Measurements from ENCODE around the gene ZNF557.

Gene ZNF557

DNA sequence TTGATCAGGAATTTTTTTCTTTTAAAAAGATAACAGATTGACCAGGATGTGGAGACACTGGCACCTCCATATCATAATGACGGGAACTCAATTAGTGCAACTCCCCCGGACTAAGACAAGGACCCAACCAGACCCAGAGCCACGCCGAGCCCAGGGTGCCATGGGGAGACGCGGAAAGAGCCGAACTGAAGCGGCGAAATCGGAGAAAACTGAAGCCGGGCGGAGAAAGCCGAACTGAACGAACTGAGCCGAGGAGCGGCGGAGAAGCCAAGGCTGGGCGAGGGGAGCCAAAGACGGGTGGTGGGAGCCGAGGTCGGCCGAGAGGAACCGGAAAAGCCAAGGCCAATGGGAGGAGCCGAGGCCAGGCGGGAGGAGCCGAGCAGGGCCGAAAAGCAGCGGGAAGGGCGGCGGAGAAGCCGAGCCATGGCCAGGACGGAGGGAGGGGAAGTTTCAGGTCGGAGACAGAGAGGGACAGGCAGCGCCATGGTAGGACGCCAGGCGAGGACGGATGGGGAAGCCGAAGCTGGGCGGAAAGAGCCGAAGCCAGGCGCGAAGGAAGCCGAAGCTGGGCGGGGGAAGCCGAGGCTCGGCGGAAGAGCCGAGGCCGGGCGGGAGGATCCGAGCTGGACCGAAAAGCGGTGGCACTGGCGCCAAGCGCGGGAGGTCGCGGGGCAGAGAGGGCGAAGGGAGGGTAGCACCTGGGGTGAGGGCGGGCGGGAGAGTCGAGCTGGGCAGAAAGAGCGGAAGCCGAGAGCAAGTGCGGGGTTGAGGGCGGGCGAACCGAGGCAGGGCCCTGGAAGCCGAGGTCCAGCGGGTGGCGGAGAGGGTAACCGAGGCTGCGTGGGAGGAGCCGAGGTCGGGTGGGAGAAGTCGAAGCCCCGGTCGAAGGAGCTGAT lies 29.4 kb downstream of the ZNF557 start:
- H3K4me3 ChIP-seq (ENCODE audit: low read depth, low read length), result peak overlapping the region; percentile 67
- TF ChIP-seq, protein P1, sequence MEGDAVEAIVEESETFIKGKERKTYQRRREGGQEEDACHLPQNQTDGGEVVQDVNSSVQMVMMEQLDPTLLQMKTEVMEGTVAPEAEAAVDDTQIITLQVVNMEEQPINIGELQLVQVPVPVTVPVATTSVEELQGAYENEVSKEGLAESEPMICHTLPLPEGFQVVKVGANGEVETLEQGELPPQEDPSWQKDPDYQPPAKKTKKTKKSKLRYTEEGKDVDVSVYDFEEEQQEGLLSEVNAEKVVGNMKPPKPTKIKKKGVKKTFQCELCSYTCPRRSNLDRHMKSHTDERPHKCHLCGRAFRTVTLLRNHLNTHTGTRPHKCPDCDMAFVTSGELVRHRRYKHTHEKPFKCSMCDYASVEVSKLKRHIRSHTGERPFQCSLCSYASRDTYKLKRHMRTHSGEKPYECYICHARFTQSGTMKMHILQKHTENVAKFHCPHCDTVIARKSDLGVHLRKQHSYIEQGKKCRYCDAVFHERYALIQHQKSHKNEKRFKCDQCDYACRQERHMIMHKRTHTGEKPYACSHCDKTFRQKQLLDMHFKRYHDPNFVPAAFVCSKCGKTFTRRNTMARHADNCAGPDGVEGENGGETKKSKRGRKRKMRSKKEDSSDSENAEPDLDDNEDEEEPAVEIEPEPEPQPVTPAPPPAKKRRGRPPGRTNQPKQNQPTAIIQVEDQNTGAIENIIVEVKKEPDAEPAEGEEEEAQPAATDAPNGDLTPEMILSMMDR (IDR thresholded peaks at IDR 0.05; ENCODE audit: low read depth, low read length, missing control alignments), result no peak
- DNase-seq (ENCODE audit: low read depth), result peak; percentile 70

DNA sequence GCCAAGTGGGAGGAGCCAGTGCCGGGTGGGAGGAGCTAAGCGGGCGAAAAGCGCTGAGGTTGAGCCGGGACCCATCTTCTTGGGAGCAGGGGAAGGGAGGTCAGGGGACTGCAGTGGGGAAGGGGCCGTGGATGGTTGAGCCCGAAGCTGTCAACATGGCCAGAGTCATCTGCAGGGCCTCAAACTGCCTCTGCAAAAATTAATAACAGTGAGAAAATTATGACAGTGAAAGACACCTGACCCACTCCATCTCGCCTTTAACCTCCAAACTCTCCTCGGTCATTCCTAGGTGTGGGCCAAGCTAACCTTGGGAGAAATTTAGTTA lies 30.1 kb downstream of the ZNF557 start:
- no peak for DNase-seq (ENCODE audit: low read depth)
- TF ChIP-seq, protein P1 (IDR thresholded peaks at IDR 0.05; ENCODE audit: low read depth, low read length, missing control alignments), result no peak
- peak overlapping the region; percentile 67 for H3K4me3 ChIP-seq (ENCODE audit: low read depth, low read length)

DNA sequence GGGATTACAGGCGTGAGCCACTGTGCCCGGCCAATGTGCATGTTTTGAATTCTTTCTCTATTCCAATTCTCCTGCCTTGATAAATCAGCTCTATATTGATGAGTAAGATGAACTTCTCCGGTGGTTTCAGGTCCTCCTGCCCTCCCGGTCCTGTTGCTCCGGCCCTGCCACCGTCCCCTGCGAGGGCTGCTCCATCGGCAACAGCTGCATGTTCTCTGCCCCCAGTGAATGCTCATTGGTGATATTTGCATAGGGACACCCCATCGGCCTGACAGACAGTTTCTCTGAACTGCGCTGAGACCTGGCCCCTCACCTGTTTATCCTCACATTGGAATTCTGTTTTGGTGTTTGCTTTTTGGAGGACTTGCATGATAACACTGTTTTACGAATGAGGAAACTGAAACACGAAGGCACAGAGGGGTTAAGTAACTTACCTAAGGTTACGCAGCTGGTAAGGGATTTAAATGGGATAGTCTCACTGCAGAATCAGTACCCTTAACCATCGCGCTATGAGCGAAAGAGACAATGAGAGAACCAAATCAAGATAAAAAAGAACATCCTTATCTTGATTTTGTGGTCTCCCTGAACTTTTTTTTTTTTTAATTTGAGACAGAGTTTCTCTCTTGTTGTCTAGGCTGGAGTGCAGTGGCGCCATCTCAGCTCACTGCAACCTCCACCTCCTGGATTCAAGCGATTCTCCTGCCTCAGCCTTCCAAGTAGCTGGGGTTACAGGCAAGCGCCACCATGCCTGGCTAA lies 32.2 kb downstream of the ZNF557 start:
- no peak for DNase-seq (ENCODE audit: low read depth)
- TF ChIP-seq, protein P1 (IDR thresholded peaks at IDR 0.05; ENCODE audit: low read depth, low read length, missing control alignments), result no peak

GRCh38 chr19:7104747-7105447 lies 35.4 kb downstream of the ZNF557 start:
- TF ChIP-seq, protein P1 (IDR thresholded peaks at IDR 0.05; ENCODE audit: low read depth, low read length, missing control alignments), result no peak
- no peak for DNase-seq (ENCODE audit: low read depth)
- H3K4me3 ChIP-seq (ENCODE audit: low read depth, low read length), result no peak overlapping the region

More for the DNA sequence above, 32.2 kb downstream of the ZNF557 start:
- H3K4me3 ChIP-seq (ENCODE audit: low read depth, low read length), result no peak overlapping the region

GRCh38 chr19:7106711-7107657 lies 37.5 kb downstream of the ZNF557 start:
- TF ChIP-seq, protein P1 (IDR thresholded peaks at IDR 0.05; ENCODE audit: low read depth, low read length, missing control alignments), result no peak
- DNase-seq (ENCODE audit: low read depth), result no peak
- no peak overlapping the region for H3K4me3 ChIP-seq (ENCODE audit: low read depth, low read length)
